Liver (tissue), 9 donors: ENCODE results near the gene SIK3. TPM values are rescaled to one million over a fixed set of nuclear protein-coding genes. Genes with fewer than 3 reads are reported as not detected.

Experiments used
- DNase-seq: peaks from one replicate; pipeline ENCODE4 v3.0.0-alpha.2; 2017; ENCODE audit warnings: low spot score
- H3K27ac ChIP-seq, 2 donors: one replicate each; pipeline ENCODE4 v1.7.0; 2013; ENCODE audit warnings: inconsistent platforms in 2 of 2, low read length in 2 of 2, control low read depth in 1 of 2, low read depth in 1 of 2, mild to moderate bottlenecking in 1 of 2
- H3K27me3 ChIP-seq, 4 donors: one replicate each; pipeline versions ENCODE4 v1.6.1 to v1.7.0; 2013; ENCODE audit warnings: low read length in 3 of 4, inconsistent platforms in 1 of 4, mild to moderate bottlenecking in 1 of 4, moderate library complexity in 1 of 4; ENCODE audit not compliant: control insufficient read depth in 4 of 4, insufficient read depth in 4 of 4
- H3K36me3 ChIP-seq, 4 donors: one replicate each; pipeline versions ENCODE4 v1.6.1 to v1.7.0; 2013; ENCODE audit warnings: low read length in 3 of 4, mild to moderate bottlenecking in 3 of 4, low read depth in 1 of 4, moderate library complexity in 1 of 4; ENCODE audit not compliant: control insufficient read depth in 4 of 4, insufficient read depth in 3 of 4
- H3K4me1 ChIP-seq, 4 donors: one replicate each; pipeline versions ENCODE4 v1.6.1 to v1.7.0; 2013; ENCODE audit warnings: low read length in 3 of 4, mild to moderate bottlenecking in 3 of 4, moderate library complexity in 1 of 4; ENCODE audit not compliant: control insufficient read depth in 4 of 4, insufficient read depth in 4 of 4
- H3K4me3 ChIP-seq, 3 donors: one replicate each; pipeline versions ENCODE4 v1.6.1 to v1.7.0; 2013; ENCODE audit warnings: low read length in 3 of 3, control low read depth in 1 of 3, low read depth in 1 of 3, mild to moderate bottlenecking in 1 of 3
- H3K9ac ChIP-seq, 2 donors: one replicate each; pipeline ENCODE4 v1.7.0; 2013; ENCODE audit warnings: low read length in 2 of 2, mild to moderate bottlenecking in 2 of 2, moderate library complexity in 2 of 2, control low read depth in 1 of 2, low read depth in 1 of 2
- H3K9me3 ChIP-seq, 4 donors: one replicate each; pipeline versions ENCODE4 v1.6.1 to v1.7.0; 2013; ENCODE audit warnings: low read length in 3 of 4; ENCODE audit not compliant: control insufficient read depth in 4 of 4
- EGR1 ChIP-seq, 2 donors: IDR thresholded peaks; 2 replicates each; pipeline ENCODE4 v1.6.1; 2016 to 2018; ENCODE audit warnings: antibody characterized with exemption in 2 of 2, low read depth in 2 of 2
- FOXA1 ChIP-seq: IDR thresholded peaks from 2 replicates; pipeline ENCODE4 v1.6.1; 2016; ENCODE audit warnings: antibody characterized with exemption
- FOXA2 ChIP-seq: IDR thresholded peaks from 2 replicates; pipeline ENCODE4 v1.6.1; 2016; ENCODE audit warnings: antibody characterized with exemption
- GABPA ChIP-seq, 2 donors: IDR thresholded peaks in 1 of 2; conservative IDR thresholded peaks in 1 of 2; 2 replicates each; pipeline ENCODE4 v1.6.1; 2016; ENCODE audit warnings: antibody characterized with exemption in 2 of 2, mild to moderate bottlenecking in 1 of 2, moderate library complexity in 1 of 2
- HNF4A ChIP-seq, 2 donors: conservative IDR thresholded peaks; 2 replicates each; pipeline ENCODE4 v1.6.1; 2016; ENCODE audit warnings: antibody characterized with exemption in 2 of 2, mild to moderate bottlenecking in 2 of 2
- HNF4G ChIP-seq: IDR thresholded peaks from 2 replicates; pipeline ENCODE4 v1.6.1; 2016; ENCODE audit warnings: antibody characterized with exemption
- JUND ChIP-seq, 2 donors: IDR thresholded peaks; 2 replicates each; pipeline ENCODE4 v1.6.1; 2016; ENCODE audit warnings: antibody characterized with exemption in 2 of 2
- NR2F2 ChIP-seq: IDR thresholded peaks from 2 replicates; pipeline ENCODE4 v1.6.1; 2016; ENCODE audit warnings: antibody characterized with exemption
- RAD21 ChIP-seq, 2 donors: IDR thresholded peaks; 2 replicates each; pipeline ENCODE4 v1.6.1; 2016; ENCODE audit warnings: antibody characterized with exemption in 2 of 2, mild to moderate bottlenecking in 2 of 2
- RXRA ChIP-seq, 2 donors: IDR thresholded peaks; 2 replicates each; pipeline ENCODE4 v1.6.1; 2017 to 2018; ENCODE audit warnings: antibody characterized with exemption in 2 of 2, mild to moderate bottlenecking in 1 of 2
- SP1 ChIP-seq: IDR thresholded peaks from 2 replicates; pipeline ENCODE4 v1.6.1; 2018; ENCODE audit warnings: antibody characterized with exemption, mild to moderate bottlenecking
- TAF1 ChIP-seq: conservative IDR thresholded peaks from 2 replicates; pipeline ENCODE4 v1.6.1; 2016; ENCODE audit warnings: antibody characterized with exemption, mild to moderate bottlenecking
- YY1 ChIP-seq: IDR thresholded peaks from 2 replicates; pipeline ENCODE4 v1.6.1; 2016; ENCODE audit warnings: antibody characterized with exemption, mild to moderate bottlenecking
- ZBTB33 ChIP-seq: IDR thresholded peaks from 2 replicates; pipeline ENCODE4 v1.6.1; 2016; ENCODE audit warnings: antibody characterized with exemption
- WGBS: extraction: QIAGEN DNeasy Blood & Tissue Kit; methylation state at CpG from one replicate; pipeline ENCODE4 v1.1.7; 2013; 5-methylcytosine and 5-hydroxymethylcytosine counted together
- polyA plus RNA-seq, 2 donors: library from polyadenylated mRNA; stranded (reverse) in 1 of 2; unstranded in 1 of 2; fragments of 200-250 nt in 1 of 2; fragments of >200 nt in 1 of 2; fragmentation: Nextera tagmentation in 1 of 2; extraction: Ambion mirVana in 1 of 2; gene quantifications; one replicate each; pipeline versions ENCODE4 v1.2.1 to v1.2.3, GENCODE V29; 2013 to 2015
- total RNA-seq, 2 donors: library from RNA; depleted of rRNA; stranded (reverse); fragments of >200 nt; gene quantifications; one replicate each; pipeline ENCODE4 v1.2.3, GENCODE V29; 2014
- TF ChIP-seq, protein P1 (sequence below): IDR thresholded peaks from 2 replicates; pipeline ENCODE4 v1.6.1; 2016; ENCODE audit warnings: antibody characterized with exemption
- TF ChIP-seq, protein P2 (sequence below): fragments of 150-350 bp; IDR thresholded peaks from 2 replicates; pipeline ENCODE4 v1.5.1; 2017; ENCODE audit warnings: improper control_type of control experiment, low read depth, low read length; ENCODE audit not compliant: missing input control
- TF ChIP-seq, protein P3 (sequence below): IDR thresholded peaks from 2 replicates; pipeline ENCODE4 v1.6.1; 2016; ENCODE audit warnings: antibody characterized with exemption, mild to moderate bottlenecking
- donor health status: healthy.
- donor health status: healthy.
- donor health status: healthy.
- donor health status: healthy.
- donor health status: healthy.

Gene SIK3
- total and polyA plus RNA-seq, 4 donors: 6.9 to 52.4 (median 14.4) TPM

GRCh38 chr11:116888884-116889549 lies 209.2 kb downstream of the SIK3 start:
- 52% methylated on average over 3 of the region's 3 CpGs for WGBS
- no peak for DNase-seq
- H3K27ac ChIP-seq: peak overlapping the region in 1 of 2 donors; percentile 44
- TF ChIP-seq FOXA2 (peak; percentile 37), RAD21 (IDR thresholded peaks at IDR 0.05) (peak; percentile 26 to 37), ZBTB33 (no peak), FOXA1 (peak; percentile 43), NR2F2 (no peak), RXRA (IDR thresholded peaks at IDR 0.05) (peak; percentile 22 to 55), HNF4A (conservative IDR thresholded peaks at IDR 0.05) (peak; percentile 28 to 50), EGR1 (IDR thresholded peaks at IDR 0.05; ENCODE audit: low read depth in 2 of 2) (peak in 1 of 2 donors; percentile 18), SP1 (peak; percentile 23), YY1 (peak; percentile 35)
- TF ChIP-seq, protein P1, sequence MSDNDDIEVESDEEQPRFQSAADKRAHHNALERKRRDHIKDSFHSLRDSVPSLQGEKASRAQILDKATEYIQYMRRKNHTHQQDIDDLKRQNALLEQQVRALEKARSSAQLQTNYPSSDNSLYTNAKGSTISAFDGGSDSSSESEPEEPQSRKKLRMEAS: peak; percentile 4
- TF ChIP-seq, protein P2, sequence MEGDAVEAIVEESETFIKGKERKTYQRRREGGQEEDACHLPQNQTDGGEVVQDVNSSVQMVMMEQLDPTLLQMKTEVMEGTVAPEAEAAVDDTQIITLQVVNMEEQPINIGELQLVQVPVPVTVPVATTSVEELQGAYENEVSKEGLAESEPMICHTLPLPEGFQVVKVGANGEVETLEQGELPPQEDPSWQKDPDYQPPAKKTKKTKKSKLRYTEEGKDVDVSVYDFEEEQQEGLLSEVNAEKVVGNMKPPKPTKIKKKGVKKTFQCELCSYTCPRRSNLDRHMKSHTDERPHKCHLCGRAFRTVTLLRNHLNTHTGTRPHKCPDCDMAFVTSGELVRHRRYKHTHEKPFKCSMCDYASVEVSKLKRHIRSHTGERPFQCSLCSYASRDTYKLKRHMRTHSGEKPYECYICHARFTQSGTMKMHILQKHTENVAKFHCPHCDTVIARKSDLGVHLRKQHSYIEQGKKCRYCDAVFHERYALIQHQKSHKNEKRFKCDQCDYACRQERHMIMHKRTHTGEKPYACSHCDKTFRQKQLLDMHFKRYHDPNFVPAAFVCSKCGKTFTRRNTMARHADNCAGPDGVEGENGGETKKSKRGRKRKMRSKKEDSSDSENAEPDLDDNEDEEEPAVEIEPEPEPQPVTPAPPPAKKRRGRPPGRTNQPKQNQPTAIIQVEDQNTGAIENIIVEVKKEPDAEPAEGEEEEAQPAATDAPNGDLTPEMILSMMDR: no peak
- no peak overlapping the region for H3K9ac ChIP-seq
- no peaks in the 10 kb centered on the region for H3K9me3 ChIP-seq
- no peaks in the 10 kb centered on the region for H3K27me3 ChIP-seq
- H3K36me3 ChIP-seq: peaks cover 0 to 27% (median 7%) of the 10 kb centered on the region in 4 donors
- no peak overlapping the region for H3K4me3 ChIP-seq
- peaks cover 5 to 12% (median 11%) of the 10 kb centered on the region in 4 donors for H3K4me1 ChIP-seq

DNA sequence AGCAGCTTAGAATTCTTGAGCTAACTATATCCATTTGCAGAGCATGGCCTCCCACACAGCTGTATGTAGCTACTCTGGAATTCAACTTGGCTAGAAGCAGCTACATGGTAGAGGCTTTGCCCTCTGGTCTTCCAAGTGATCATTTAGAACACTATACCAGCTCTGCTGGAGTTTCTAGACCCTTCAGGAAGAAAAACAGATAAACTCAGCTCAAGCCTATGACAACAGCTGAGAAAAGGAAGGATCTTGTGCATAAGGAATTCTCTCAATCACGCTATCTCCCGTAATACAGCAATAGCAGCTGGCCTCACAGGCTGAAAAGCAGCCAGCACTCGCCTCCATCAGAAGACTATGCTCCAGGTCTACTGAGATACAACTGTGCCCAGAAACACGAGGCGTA lies 210.2 kb downstream of the SIK3 start:
- Histone ChIP-seq H3K4me3 (no peak overlapping the region), H3K36me3 (peaks cover 0 to 21% (median 4%) of the 10 kb centered on the region in 4 donors), H3K27me3 (no peaks in the 10 kb centered on the region), H3K9ac (no peak overlapping the region), H3K4me1 (peaks cover 5 to 12% (median 11%) of the 10 kb centered on the region in 4 donors), H3K9me3 (no peaks in the 10 kb centered on the region), H3K27ac (no peak overlapping the region)
- no peak for TF ChIP-seq RXRA (IDR thresholded peaks at IDR 0.05)
- TF ChIP-seq NR2F2: no peak
- no peak for TF ChIP-seq RAD21 (IDR thresholded peaks at IDR 0.05)
- TF ChIP-seq HNF4A (conservative IDR thresholded peaks at IDR 0.05): no peak
- no peak for TF ChIP-seq TAF1
- no peak for TF ChIP-seq SP1
- no peak for TF ChIP-seq FOXA2
- TF ChIP-seq FOXA1: no peak
- TF ChIP-seq, protein P3, sequence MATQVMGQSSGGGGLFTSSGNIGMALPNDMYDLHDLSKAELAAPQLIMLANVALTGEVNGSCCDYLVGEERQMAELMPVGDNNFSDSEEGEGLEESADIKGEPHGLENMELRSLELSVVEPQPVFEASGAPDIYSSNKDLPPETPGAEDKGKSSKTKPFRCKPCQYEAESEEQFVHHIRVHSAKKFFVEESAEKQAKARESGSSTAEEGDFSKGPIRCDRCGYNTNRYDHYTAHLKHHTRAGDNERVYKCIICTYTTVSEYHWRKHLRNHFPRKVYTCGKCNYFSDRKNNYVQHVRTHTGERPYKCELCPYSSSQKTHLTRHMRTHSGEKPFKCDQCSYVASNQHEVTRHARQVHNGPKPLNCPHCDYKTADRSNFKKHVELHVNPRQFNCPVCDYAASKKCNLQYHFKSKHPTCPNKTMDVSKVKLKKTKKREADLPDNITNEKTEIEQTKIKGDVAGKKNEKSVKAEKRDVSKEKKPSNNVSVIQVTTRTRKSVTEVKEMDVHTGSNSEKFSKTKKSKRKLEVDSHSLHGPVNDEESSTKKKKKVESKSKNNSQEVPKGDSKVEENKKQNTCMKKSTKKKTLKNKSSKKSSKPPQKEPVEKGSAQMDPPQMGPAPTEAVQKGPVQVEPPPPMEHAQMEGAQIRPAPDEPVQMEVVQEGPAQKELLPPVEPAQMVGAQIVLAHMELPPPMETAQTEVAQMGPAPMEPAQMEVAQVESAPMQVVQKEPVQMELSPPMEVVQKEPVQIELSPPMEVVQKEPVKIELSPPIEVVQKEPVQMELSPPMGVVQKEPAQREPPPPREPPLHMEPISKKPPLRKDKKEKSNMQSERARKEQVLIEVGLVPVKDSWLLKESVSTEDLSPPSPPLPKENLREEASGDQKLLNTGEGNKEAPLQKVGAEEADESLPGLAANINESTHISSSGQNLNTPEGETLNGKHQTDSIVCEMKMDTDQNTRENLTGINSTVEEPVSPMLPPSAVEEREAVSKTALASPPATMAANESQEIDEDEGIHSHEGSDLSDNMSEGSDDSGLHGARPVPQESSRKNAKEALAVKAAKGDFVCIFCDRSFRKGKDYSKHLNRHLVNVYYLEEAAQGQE: no peak
- TF ChIP-seq YY1: no peak
- TF ChIP-seq, protein P1: no peak
- TF ChIP-seq JUND (IDR thresholded peaks at IDR 0.05): no peak
- no peak for TF ChIP-seq ZBTB33
- TF ChIP-seq, protein P2: no peak
- TF ChIP-seq HNF4G: no peak
- TF ChIP-seq EGR1 (IDR thresholded peaks at IDR 0.05; ENCODE audit: low read depth in 2 of 2): no peak
- no peak for TF ChIP-seq GABPA (IDR thresholded peaks at IDR 0.05 in 1 of 2, conservative IDR thresholded peaks at IDR 0.05 in 1 of 2)
- 86% methylated on average over 5 of the region's 5 CpGs for WGBS
- no peak for DNase-seq
